GM23338 (cell line): ENCODE data around the gene GGT7. TPM values are rescaled to one million over a fixed set of nuclear protein-coding genes. Genes with fewer than 3 reads are reported as not detected.

Experiments used
- ATAC-seq: fragments of 200-7000 bp; cut with Tn5 transposase; 3 replicates; pipeline ENCODE4 v1.9.1; 2020
- DNase-seq: peaks from one replicate; pipeline ENCODE4 v3.0.0-alpha.2; 2015; ENCODE audit warnings: low spot score
- H2AFZ ChIP-seq: fragments of 200-600 bp; sonication (generic); 2 replicates; pipeline ENCODE4 v1.8.0; 2016; ENCODE audit warnings: antibody characterized with exemption, mild to moderate bottlenecking, moderate library complexity
- H3F3A ChIP-seq: fragments of 200-600 bp; sonication (generic); replicated peaks from 2 replicates; pipeline ENCODE4 v1.8.0; 2017; ENCODE audit warnings: antibody characterized with exemption, mixed run types, low read depth
- H3K27ac ChIP-seq: fragments of 200-600 bp; sonication (generic); 2 replicates; pipeline ENCODE4 v1.6.1; 2016; ENCODE audit warnings: low read depth
- H3K27me3 ChIP-seq: fragments of 200-600 bp; sonication (generic); 2 replicates; pipeline ENCODE4 v1.8.0; 2016; ENCODE audit warnings: mild to moderate bottlenecking, mixed run types, moderate library complexity; ENCODE audit not compliant: insufficient read depth
- H3K36me3 ChIP-seq: fragments of 200-600 bp; sonication (generic); 2 replicates; pipeline ENCODE4 v1.8.0; 2016; ENCODE audit warnings: mild to moderate bottlenecking; ENCODE audit not compliant: insufficient read depth
- H3K4me1 ChIP-seq: fragments of 200-600 bp; sonication (generic); 2 replicates; pipeline ENCODE4 v1.8.0; 2016; ENCODE audit warnings: mild to moderate bottlenecking, moderate library complexity; ENCODE audit not compliant: insufficient read depth
- H3K4me2 ChIP-seq: fragments of 200-600 bp; sonication (generic); 2 replicates; pipeline ENCODE4 v1.7.1; 2017; ENCODE audit warnings: mixed run types
- H3K4me3 ChIP-seq: fragments of 200-600 bp; sonication (generic); 2 replicates; pipeline ENCODE4 v1.6.1; 2016; ENCODE audit warnings: mixed run types
- H3K79me2 ChIP-seq: fragments of 200-600 bp; sonication (generic); replicated peaks from 2 replicates; pipeline ENCODE4 v1.8.0; 2017; ENCODE audit warnings: mild to moderate bottlenecking; ENCODE audit not compliant: insufficient read depth
- H3K9me2 ChIP-seq: fragments of 200-600 bp; sonication (generic); 2 replicates; pipeline ENCODE4 v1.8.0; 2017; ENCODE audit not compliant: insufficient read depth
- H4K20me1 ChIP-seq: fragments of 200-600 bp; sonication (generic); replicated peaks from 2 replicates; pipeline ENCODE4 v1.8.0; 2017; ENCODE audit warnings: mild to moderate bottlenecking; ENCODE audit not compliant: insufficient read depth
- H3K27ac Mint-ChIP-seq: 2 replicates; pipeline ENCODE4 v1.8.0; 2020; ENCODE audit warnings: inconsistent platforms, mild to moderate bottlenecking, moderate library complexity, mixed read lengths
- H3K27me3 Mint-ChIP-seq: 3 replicates; pipeline ENCODE4 v1.8.0; 2022; ENCODE audit warnings: low read depth, mild to moderate bottlenecking, moderate library complexity, mixed read lengths, inconsistent platforms; ENCODE audit not compliant: insufficient read depth, poor library complexity
- H3K36me3 Mint-ChIP-seq: 3 replicates; pipeline ENCODE4 v1.8.0; 2021; ENCODE audit warnings: low read depth, mild to moderate bottlenecking, inconsistent platforms, moderate library complexity, mixed read lengths
- H3K4me1 Mint-ChIP-seq: 3 replicates; pipeline ENCODE4 v1.8.0; 2020; ENCODE audit warnings: mild to moderate bottlenecking, inconsistent platforms, mixed read lengths
- H3K4me3 Mint-ChIP-seq: 3 replicates; pipeline ENCODE4 v1.8.0; 2021; ENCODE audit warnings: moderate library complexity, mild to moderate bottlenecking, inconsistent platforms, mixed read lengths
- H3K9me3 Mint-ChIP-seq: 3 replicates; pipeline ENCODE4 v1.8.0; 2020; ENCODE audit warnings: moderate library complexity, mild to moderate bottlenecking, inconsistent platforms, mixed read lengths
- CREB1 ChIP-seq: fragments of 250-450 bp; sonication (Bioruptor Pico); IDR thresholded peaks from 2 replicates; pipeline ENCODE4 v1.5.0; 2020; ENCODE audit warnings: low read depth, mild to moderate bottlenecking, moderate library complexity
- CTCF ChIP-seq, 2 experiments: fragments of 200-600 bp in 1 of 2; sonication (generic) in 1 of 2; conservative IDR thresholded peaks; 2 replicates each; pipeline versions ENCODE4 v1.5.1 to v1.6.1; 2016 to 2017; ENCODE audit warnings: antibody characterized with exemption in 2 of 2, low read depth in 2 of 2, mild to moderate bottlenecking in 2 of 2, moderate library complexity in 1 of 2
- ETS1 ChIP-seq: IDR thresholded peaks from 2 replicates; pipeline ENCODE4 v1.6.1; 2016; ENCODE audit warnings: antibody characterized with exemption
- EZH2 ChIP-seq: fragments of 200-600 bp; sonication (generic); IDR thresholded peaks from one replicate; pipeline ENCODE4 v1.8.0; 2017; ENCODE audit warnings: antibody characterized with exemption, mild to moderate bottlenecking, low read depth; ENCODE audit not compliant: unreplicated experiment
- EZH2phosphoT487 ChIP-seq: fragments of 200-600 bp; sonication (generic); IDR thresholded peaks from one replicate; pipeline ENCODE4 v1.8.1; 2018; ENCODE audit warnings: antibody characterized with exemption; ENCODE audit not compliant: unreplicated experiment
- JUNB ChIP-seq: IDR thresholded peaks from one replicate; pipeline ENCODE4 v1.6.1; 2016; ENCODE audit warnings: antibody characterized with exemption; ENCODE audit not compliant: unreplicated experiment
- NANOG ChIP-seq: IDR thresholded peaks from 2 replicates; pipeline ENCODE4 v1.6.1; 2016; ENCODE audit warnings: antibody characterized with exemption, borderline replicate concordance
- POLR2AphosphoS5 ChIP-seq: IDR thresholded peaks from 2 replicates; pipeline ENCODE4 v1.6.1; 2016; ENCODE audit warnings: antibody characterized with exemption, low read depth
- STAT1 ChIP-seq: IDR thresholded peaks from one replicate; pipeline ENCODE4 v1.6.1; 2016; ENCODE audit warnings: antibody characterized with exemption; ENCODE audit not compliant: unreplicated experiment
- ZNF114 ChIP-seq: fragments of 250-450 bp; sonication (Bioruptor Pico); IDR thresholded peaks from 2 replicates; pipeline ENCODE4 v1.5.0; 2020; ENCODE audit warnings: mild to moderate bottlenecking, moderate library complexity
- ZNF331 ChIP-seq: fragments of 250-450 bp; sonication (Bioruptor Pico); IDR thresholded peaks from 2 replicates; pipeline ENCODE4 v1.5.0; 2020; ENCODE audit warnings: low read depth, mild to moderate bottlenecking, moderate library complexity
- ZNF462 ChIP-seq: fragments of 250-450 bp; sonication (Bioruptor Pico); IDR thresholded peaks from 2 replicates; pipeline ENCODE4 v1.5.0; 2020; ENCODE audit warnings: mild to moderate bottlenecking, moderate library complexity
- polyA plus RNA-seq: library from polyadenylated mRNA; unstranded; fragments of >200 nt; fragmentation: Nextera tagmentation; extraction: Ambion mirVana; gene quantifications from 2 replicates; pipeline ENCODE4 v1.2.1, GENCODE V29; 2016
- total RNA-seq: library from RNA; depleted of rRNA; stranded (reverse); fragments of >200 nt; shearing (Covaris generic); gene quantifications from 2 replicates; pipeline ENCODE4 v1.2.3, GENCODE V29; 2014
- TF ChIP-seq, protein P1 (sequence below): IDR thresholded peaks from one replicate; pipeline ENCODE4 v1.6.1; 2018; ENCODE audit warnings: antibody characterized with exemption; ENCODE audit not compliant: unreplicated experiment

The GGT7 gene
- total and polyA plus RNA-seq, 2 experiments from 2014 or later = 23.6 to 24.6 TPM

DNA sequence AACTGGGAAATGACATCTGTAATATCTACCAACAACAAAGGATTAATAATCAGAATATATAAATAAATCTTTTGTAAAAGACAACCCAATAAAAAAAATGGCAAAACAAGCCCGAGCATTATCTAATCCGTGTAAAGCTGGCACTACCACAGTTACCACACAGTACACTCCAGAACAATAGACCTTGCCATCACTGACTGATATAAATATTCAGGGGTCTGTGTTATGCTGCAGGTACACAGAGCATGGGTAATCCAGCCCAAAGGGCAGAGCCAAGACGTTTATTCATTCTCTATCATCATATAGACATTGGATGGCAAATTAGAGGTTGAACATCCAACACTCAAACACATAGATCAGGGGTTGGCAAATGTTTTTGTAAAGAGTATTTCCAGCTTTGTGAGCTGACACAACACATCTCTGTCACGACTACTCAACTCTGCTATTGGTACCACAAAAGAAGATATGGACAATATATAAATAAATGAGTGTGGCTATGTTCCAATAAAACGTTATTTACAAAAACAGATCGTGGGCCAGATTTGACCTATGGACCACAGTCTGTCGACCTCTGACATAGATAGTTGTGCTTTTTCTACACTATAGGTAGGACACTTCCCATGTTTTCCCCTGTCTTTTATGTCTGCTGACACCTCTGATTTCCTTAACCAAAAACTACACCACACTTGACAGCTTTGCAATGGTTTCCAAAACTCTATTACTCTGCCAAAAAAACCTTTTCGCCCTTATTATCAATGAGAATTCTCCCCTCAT, 51.7 kb downstream of the GGT7 start:
- Histone ChIP-seq H3F3A (no peaks in the 10 kb centered on the region; the same call in 1 of the 2 replicates), H3K79me2 (peaks cover 47% of the 10 kb centered on the region), H3K4me2 (no peak overlapping the region), H4K20me1 (no peaks in the 10 kb centered on the region), H3K27me3 (no peaks in the 10 kb centered on the region), H3K9me2 (no peaks in the 10 kb centered on the region), H3K4me3 (no peak overlapping the region), H3K4me1 (peaks cover 16% of the 10 kb centered on the region; the same call in 1 of the 2 replicates), H2AFZ (no peak overlapping the region), H3K36me3 (no peaks in the 10 kb centered on the region), H3K27ac (no peak overlapping the region)
- Mint-ChIP-seq H3K9me3 (peaks cover 1% of the 10 kb centered on the region; the same call in 2 of the 3 replicates), H3K27ac (no peak overlapping the region), H3K4me3 (no peak overlapping the region), H3K36me3 (peaks cover 2% of the 10 kb centered on the region; the same call in 2 of the 3 replicates), H3K4me1 (peaks cover 21% of the 10 kb centered on the region), H3K27me3 (peaks cover 6% of the 10 kb centered on the region)
- DNase-seq = no peak
- ATAC-seq = no peak
- TF ChIP-seq JUNB (no peak), EZH2 (no peak), NANOG (no peak), ETS1 (no peak), ZNF114 (CRISPR knock-in tag) (no peak), STAT1 (no peak), EZH2phosphoT487 (no peak), CREB1 (CRISPR knock-in tag) (no peak), CTCF (conservative IDR thresholded peaks at IDR 0.05; ENCODE audit: low read depth in 2 of 2) (no peak), ZNF462 (no peak), POLR2AphosphoS5 (no peak), ZNF331 (CRISPR knock-in tag) (no peak)
- TF ChIP-seq, protein P1, sequence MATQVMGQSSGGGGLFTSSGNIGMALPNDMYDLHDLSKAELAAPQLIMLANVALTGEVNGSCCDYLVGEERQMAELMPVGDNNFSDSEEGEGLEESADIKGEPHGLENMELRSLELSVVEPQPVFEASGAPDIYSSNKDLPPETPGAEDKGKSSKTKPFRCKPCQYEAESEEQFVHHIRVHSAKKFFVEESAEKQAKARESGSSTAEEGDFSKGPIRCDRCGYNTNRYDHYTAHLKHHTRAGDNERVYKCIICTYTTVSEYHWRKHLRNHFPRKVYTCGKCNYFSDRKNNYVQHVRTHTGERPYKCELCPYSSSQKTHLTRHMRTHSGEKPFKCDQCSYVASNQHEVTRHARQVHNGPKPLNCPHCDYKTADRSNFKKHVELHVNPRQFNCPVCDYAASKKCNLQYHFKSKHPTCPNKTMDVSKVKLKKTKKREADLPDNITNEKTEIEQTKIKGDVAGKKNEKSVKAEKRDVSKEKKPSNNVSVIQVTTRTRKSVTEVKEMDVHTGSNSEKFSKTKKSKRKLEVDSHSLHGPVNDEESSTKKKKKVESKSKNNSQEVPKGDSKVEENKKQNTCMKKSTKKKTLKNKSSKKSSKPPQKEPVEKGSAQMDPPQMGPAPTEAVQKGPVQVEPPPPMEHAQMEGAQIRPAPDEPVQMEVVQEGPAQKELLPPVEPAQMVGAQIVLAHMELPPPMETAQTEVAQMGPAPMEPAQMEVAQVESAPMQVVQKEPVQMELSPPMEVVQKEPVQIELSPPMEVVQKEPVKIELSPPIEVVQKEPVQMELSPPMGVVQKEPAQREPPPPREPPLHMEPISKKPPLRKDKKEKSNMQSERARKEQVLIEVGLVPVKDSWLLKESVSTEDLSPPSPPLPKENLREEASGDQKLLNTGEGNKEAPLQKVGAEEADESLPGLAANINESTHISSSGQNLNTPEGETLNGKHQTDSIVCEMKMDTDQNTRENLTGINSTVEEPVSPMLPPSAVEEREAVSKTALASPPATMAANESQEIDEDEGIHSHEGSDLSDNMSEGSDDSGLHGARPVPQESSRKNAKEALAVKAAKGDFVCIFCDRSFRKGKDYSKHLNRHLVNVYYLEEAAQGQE = no peak
